Anterior cingulate cortex (tissue), 58 donors: ENCODE results near the gene KIAA1217.
A peak's percentile ranks its signal among the peaks of the same experiment; 100 is the strongest.

Experiments
- DNase-seq, 58 donors: peaks; one replicate each; lab custom pipeline; 2025; lab: John Stamatoyannopoulos, UW

The KIAA1217 gene

DNA sequence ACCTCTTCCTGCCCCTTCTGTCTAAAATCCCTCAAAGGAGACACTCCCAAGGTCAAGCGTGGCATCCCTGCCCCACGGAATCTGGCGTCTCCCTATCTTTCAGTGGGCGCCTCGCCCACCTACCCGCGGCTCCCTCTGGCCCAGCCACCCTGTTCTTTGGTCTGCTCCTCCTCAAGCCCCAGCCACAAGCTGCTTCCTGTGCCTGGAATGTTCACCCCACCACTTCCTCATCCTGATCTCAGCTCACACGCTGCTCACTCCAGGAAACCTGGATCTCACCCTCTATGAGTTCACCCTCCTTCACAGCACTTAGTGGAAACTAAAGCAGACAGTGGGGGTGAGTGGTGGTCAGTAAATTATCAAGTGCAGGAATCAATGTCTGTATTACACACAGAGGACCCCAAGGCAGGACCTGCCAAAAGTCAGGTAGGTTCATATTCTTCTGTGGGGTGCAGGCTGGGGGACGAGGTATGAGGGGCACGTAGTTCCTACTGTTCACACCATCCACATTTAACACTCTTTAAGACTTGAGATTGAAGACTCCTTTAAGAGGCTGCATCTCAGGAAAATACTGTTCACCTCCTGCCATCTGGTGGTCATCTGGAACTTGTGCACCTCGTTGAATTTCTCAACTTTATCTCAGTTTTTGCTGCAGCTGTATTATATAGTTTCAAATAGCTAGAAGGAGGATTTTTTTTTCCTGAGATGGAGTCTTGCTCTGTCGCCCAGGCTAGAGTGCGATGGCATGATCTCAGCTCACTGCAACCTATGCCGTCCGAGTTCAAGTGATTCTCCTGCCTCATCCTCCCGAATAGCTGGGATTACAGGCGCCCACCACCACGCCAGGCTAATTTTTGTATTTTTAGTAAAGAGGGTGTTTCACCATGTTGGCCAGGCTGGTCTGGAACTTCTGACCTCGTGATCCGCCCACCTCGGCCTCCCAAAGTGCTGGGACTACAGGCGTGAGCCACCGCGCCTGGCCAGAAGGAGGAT, 348.1 kb downstream of the KIAA1217 start:
- peak in 11 of 58 donors; percentile 4 to 44 (median 22) for DNase-seq

DNA sequence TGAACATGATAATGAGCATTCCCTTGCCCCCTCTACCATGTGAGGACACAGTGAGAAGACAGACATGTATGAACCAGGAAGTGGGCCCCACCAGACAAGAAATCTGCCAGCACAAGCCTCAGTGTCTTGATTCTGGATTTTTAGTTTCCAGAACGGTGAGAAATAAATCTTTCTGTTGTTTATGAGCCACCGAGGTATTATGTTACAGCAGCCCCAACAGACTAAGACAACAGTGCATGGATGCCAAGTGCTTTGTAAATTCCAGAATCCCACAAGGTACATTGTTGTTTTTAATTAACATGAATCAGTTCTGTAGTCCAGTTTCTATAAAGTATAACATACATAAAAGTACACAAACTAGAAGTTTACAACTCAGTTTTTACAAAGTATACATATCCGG, 352.5 kb downstream of the KIAA1217 start:
- no peak for DNase-seq

DNA sequence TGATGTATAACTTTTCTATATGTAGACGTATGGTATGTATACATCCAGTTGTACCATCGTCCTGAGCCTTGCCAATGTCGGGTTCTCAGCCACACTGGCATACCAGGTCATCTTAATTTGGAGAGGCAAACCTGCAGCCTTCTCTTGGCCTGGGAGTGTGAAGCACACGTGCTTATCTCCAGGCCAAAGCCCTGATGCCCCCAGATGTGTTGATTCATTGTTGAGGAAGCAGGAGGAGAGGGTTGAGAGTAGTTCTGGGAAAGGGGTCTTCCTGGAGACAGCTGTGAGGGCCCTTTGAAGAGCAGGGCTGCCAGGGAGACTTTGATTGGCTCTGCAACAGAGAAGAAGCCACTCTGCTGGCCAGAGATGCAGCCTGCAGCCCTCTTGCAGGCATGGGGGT, 359.1 kb downstream of the KIAA1217 start:
- DNase-seq: no peak

- DNase-seq: no peak
These were observed 360.4 kb downstream of the KIAA1217 start for GRCh38 chr10:24569330-24569796.

GRCh38 chr10:24569828-24570657, 361.1 kb downstream of the KIAA1217 start:
- DNase-seq: no peak

- no peak for DNase-seq
These were observed 361.9 kb downstream of the KIAA1217 start for GRCh38 chr10:24570658-24571426.

- DNase-seq: peak in 1 of 58 donors; percentile 29
These were observed 363.0 kb downstream of the KIAA1217 start for GRCh38 chr10:24571870-24572450.

GRCh38 chr10:24574161-24574560, 365.2 kb downstream of the KIAA1217 start:
- no peak for DNase-seq

DNA sequence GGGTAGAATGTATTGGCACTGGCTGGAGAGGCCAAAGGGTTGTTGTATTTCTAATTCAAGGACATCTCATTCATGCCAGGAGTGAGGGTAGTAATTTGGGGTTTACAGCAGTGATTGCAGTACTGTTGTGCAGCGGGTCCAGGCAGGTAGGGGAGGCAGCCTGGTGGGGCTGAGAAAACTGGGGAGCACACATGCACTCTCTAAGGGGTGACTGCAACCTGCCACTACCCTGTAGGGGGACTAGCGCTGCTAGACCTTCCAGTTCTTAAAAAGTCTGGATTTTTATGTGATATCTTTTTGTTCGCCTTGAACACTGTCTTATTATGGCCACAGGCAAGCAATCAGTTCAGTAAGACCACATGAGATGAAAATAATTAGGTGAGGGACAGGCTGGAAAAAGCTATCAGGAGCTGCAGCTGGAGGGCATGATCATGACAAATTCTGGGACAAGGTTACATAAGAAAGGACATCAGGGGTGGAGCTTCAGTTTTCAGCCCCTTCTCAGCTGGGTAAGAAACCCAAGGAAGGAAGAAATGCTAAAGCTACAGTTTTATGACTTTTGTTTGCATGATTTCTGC, 365.7 kb downstream of the KIAA1217 start:
- DNase-seq: no peak

DNA sequence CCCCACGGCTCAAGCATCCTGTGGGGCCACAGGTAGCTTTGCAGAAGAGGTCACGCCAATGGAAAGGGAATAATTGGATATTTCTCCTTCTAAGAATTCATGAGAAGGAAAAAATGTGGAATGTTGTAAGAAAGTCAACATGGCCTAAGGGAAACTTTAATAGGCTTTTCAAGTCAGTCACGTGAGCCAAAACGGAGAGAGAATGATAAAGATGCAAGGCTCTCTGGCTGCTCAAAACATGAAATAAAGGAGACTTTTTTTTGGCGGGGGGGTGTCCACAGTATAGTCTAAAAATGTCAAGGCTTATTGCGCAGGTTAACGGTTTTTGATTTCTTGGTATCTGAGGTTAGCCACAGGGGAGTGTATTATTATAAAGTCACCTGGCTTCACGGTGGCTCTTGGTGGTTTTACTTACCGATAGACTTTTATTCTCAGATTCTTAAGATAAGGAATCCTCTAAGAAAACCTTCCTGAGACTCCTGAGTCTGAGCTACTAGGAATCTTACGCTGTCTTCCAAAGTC, 366.6 kb downstream of the KIAA1217 start:
- no peak for DNase-seq

DNA sequence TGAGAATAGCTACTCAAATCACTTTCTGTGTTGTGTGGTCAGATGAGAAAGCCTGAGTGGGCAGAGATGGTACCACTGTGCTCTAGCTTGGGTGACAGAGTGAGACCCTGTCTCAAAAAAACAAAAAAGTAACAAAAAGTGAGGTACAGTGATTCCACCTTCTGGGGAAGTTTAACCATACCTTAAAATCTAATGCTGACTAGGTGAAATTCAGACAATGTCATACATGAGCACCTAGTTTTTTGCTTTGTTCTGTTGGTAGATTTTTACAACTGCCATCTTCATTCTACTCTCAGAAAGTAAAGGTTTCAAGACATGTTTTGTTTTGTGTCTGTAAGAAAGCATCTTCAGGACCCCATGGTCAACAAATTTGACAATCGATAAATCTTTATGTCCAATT, 370.5 kb downstream of the KIAA1217 start:
- no peak for DNase-seq

DNA sequence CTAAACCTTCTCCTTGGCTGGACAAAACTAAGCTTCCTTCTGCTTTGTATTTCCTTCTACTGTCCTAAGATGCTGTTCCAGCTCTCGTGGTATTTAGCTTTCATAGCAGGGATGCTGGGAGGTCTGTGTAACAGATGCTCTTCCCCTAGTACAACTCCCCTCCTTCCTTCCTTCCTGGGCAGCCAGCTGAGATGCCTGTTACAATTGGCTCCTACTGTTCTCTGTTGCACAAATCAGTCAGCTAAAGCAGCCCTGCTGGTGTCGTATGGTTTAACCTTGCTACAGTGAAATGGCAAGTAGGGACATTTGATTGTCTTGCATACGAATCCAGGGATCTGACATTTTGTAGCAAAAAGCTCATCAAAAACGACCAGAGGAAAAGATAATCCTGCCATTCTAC, 371.0 kb downstream of the KIAA1217 start:
- no peak for DNase-seq

- peak in 3 of 58 donors; percentile 10 to 24 (median 14) for DNase-seq
These were observed 380.3 kb downstream of the KIAA1217 start for GRCh38 chr10:24589265-24589664.

DNA sequence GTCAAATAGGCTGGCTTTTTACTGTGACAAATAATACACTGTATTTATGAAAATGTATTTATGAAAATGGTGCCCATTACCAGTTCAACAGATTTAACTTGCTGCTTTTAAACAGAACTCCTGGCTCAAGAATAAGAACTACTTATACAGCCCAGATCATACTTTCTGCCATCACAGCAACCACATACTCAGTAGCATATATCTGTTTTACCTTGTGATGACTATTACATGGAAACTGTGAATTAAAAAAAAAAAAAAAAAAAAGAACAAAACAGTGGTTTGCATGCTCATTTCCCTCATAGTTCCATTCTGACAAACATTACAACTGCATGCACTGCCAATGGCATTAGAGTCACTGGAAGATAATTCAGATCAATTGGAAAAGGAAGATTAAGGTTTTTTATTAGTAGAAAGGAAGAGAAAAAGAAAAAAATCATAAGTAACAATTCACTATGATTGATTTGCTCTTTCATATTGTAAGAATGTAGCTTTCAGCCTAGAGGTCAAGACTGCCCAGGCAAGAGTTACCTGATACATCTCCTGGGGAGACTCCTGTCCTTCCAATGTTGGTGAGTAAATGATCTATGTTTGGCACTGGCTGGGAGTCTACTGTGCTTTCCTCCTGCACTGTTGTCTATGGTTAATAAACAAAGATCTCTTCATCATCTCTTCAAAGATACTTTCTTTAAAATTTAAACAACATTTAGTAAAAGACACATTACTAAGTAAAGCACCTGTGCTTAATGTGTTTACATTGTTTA, 381.9 kb downstream of the KIAA1217 start:
- no peak for DNase-seq

DNA sequence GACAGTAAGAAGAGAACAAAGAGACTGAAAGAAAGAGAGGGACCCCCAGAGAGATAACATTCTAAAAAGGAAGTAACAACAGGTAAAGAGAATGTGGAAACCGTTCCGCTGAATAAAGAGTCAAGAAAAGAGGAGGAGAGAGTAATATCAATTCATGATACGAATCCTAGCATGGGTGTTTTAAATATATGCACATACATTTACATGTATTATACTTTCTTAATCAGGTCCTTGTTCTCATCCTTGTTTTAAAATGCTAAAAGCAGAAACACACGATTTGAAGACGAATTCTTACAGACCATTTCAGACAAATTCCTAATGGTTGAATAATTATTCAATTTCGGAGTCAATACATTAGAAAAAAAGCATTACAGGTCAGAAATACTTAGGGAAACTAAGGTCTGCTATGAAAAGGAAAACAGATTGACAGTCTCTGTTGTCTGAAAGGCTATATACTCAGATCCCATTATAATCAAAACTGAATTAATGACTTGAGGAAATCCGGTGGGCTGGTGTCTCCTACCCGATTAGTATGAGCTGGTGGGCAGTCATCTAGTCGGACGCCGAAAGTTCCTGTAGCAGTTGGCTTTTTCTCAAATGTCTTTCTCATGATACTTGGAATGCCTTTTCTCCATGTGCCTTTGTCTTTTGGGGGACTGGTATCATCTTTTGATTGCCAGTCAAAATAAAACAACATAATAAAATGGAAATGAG, 387.4 kb downstream of the KIAA1217 start:
- no peak for DNase-seq

- DNase-seq: no peak
These were observed 388.5 kb downstream of the KIAA1217 start for GRCh38 chr10:24597426-24597825.
